ENCODE measurements around the gene FXYD2.

- TF ChIP-seq CTCF (IDR thresholded peaks at IDR 0.05; ENCODE audit: low read depth, low read length, poor library complexity, severe bottlenecking) (no peak), EZH2phosphoT487 (IDR thresholded peaks at IDR 0.05; ENCODE audit: borderline replicate concordance, low read length) (no peak)
Measured at GRCh38 chr11:117871784-117872183, 47.2 kb upstream of the FXYD2 start.
